Midbrain (tissue), 1 donor: ENCODE results near the gene LARGE1.

Source experiments
- DNase-seq: peaks from one replicate; lab custom pipeline; 2025; lab: John Stamatoyannopoulos, UW

The LARGE1 gene

GRCh38 chr22:33722816-33723215, 197.5 kb downstream of the LARGE1 start:
- DNase-seq = no peak

- DNase-seq = no peak
These were observed 200.0 kb downstream of the LARGE1 start for GRCh38 chr22:33720166-33720878.

GRCh38 chr22:33717694-33718396, 202.4 kb downstream of the LARGE1 start:
- DNase-seq = no peak

DNA sequence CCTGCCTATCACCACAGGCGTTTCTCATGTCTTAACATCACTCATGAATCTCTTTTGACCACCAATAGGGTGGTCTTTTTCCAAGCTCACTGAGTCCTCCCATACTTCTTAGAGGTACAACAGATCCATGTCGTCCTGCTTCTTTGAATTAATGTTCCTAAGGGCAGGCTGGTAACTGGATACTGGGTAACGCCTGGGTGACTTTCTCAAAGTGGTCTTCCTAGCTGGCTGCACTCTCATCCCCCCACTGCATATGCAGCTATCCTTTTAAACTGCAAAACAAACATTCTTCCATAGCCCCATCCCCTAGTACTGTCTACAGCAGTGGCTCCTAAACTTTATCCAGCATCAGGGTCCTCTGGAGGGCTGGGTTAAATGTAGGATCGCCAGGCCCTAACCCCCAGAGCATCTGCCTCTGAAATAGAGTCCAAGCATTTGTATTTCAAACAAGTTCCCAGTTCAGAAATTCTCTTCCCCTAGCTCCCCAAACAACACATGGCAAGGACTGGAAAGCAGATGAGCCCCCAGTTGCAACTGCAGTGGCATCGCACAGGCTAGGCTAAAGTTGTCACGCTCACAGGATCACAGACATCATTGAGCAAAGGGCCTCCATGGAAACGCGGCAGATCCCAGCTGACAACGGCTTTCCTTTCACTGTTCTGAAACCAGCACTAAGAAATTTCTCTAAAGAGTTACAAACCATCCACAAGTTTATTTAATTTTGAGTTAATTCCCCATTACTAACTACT, 204.9 kb downstream of the LARGE1 start:
- no peak for DNase-seq

- DNase-seq = no peak
These were observed 209.9 kb downstream of the LARGE1 start for GRCh38 chr22:33710326-33710725.

DNA sequence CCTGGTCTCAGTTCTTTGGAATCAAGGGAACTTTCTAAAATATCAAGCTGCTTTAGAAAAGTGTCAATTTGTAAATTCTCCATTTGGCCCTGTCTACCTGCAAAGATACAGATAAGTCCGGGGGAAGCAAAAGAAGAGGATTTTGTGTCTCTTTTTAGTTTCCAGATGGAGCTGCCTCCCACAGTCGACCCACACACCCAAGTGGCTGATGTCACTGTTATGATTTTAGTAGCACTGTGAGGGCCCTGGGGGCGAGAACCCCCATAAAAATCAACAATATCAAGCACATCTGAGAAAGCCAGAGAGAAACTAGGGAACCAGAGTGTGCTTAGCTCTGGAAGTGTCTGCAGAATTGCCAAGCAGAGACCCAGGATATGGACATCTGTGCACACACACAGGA, 212.7 kb downstream of the LARGE1 start:
- DNase-seq = no peak

DNA sequence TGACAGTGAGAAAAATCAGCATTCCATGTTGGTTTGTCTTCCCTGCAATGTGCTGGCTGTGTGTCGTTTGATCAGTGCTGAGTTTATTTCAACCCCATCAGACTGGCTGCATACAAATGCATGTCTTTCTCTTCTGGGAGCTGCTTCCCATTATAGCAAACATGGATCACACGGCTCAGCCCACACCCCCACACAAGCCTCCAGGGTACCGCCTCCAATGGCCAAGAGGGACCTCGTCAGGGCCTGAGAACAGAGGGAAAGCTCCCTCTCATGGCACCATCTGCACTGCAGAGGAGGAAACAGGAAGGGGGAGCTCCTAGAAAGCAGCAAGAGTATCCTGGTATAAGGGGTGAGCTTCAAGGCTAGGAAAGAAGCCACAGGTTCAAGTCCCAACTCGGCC, 214.2 kb downstream of the LARGE1 start:
- no peak for DNase-seq

GRCh38 chr22:33699176-33699575, 221.1 kb downstream of the LARGE1 start:
- DNase-seq = no peak

GRCh38 chr22:33697640-33698039, 222.6 kb downstream of the LARGE1 start:
- no peak for DNase-seq

GRCh38 chr22:33691057-33691630, 229.1 kb downstream of the LARGE1 start:
- no peak for DNase-seq

GRCh38 chr22:33688903-33689302, 231.4 kb downstream of the LARGE1 start:
- DNase-seq = no peak

GRCh38 chr22:33687464-33687863, 232.8 kb downstream of the LARGE1 start:
- DNase-seq = no peak

DNA sequence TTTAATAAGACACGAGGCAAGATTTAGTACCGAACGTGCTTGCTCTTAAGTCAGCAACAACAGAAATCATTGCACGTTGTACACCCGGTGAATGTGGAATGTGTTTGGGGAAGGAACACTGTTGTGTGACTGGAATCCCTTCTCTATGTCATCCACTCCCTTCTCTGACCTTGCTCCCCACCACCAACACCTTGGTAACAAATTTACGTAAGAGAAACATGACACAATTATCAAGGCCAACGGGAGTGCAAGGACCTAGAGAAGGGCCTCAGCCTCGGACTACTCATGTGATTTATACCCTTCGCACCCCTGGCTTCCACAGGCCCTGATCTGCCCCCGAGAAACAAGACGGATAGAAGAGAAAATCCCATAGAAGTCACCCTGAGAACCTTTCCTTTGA, 236.2 kb downstream of the LARGE1 start:
- DNase-seq = no peak

DNA sequence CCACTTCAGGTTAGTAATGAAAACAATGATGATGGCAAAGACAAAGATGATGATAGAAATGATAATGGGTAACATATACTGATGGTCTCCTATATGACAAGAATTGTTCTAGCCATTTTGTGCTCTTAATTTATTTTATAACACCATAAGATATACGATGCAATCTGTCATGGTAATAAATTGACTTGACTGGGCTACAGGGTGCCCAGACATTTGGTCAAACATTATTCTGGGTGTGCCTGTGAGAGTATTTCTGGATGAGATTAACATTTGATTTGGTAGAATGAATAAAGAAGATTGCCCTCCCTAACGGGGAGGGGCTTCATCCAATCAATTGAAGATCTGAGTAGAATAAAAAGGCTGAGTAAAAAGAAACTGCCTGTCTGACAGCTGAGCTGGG, 237.3 kb downstream of the LARGE1 start:
- DNase-seq = no peak

GRCh38 chr22:33680632-33681031, 239.6 kb downstream of the LARGE1 start:
- DNase-seq = no peak

DNA sequence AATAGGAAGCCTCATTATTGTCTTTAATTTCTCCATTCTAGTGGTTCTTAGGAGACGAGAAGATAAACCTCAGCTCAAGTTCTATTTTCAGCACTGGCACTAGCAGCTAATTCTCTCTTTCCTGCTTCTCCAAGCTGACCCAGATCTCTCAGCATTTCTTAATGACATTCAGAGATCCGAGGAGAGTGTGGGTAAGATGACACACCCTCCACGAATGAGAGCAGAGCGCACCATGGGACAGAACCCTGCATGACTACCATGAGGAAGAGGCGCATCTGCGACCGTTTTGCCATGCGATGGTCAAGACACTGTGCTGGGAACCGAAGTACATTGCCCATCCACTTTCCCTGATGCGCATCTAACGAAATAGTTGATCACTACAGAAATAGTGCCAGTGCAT, 241.8 kb downstream of the LARGE1 start:
- no peak for DNase-seq

GRCh38 chr22:33677536-33677935, 242.7 kb downstream of the LARGE1 start:
- DNase-seq = no peak

DNA sequence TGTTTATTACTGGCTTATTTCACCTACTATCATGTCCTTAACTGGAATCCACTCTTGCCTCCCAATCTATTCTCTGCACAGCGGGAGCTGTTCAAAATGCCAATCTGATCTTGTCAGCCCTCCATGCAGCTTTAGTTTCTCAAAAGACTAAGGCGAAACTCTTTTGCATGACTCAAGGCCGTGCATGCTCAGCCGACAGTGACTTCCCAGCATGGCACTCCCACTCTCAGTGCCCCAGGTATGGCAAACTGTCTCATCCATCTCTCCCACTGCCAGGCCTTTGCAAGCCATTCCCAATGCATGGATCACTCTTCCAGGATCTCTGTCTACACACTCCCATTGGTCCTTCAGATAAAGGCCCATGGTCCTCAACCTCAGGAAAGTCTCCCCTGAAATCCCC, 245.9 kb downstream of the LARGE1 start:
- no peak for DNase-seq

DNA sequence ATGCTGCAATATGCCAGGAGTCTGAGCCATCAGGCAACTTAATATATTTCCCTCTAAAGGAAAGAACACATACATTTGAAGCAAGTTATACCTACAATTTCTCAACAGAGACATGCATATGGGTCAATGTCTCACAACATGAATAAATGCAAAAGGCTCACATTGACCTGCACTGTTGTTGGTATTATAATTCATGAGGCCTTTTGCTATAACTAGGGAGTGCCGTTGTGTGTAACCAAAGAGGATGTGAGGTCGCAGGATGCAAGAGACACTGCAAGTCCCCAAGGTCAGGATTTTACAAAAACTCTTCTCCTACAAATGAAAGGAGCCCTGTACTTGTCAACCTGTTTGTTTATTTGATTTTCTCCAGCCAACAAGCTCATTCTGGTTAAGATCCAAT, 250.5 kb downstream of the LARGE1 start:
- DNase-seq = no peak

DNA sequence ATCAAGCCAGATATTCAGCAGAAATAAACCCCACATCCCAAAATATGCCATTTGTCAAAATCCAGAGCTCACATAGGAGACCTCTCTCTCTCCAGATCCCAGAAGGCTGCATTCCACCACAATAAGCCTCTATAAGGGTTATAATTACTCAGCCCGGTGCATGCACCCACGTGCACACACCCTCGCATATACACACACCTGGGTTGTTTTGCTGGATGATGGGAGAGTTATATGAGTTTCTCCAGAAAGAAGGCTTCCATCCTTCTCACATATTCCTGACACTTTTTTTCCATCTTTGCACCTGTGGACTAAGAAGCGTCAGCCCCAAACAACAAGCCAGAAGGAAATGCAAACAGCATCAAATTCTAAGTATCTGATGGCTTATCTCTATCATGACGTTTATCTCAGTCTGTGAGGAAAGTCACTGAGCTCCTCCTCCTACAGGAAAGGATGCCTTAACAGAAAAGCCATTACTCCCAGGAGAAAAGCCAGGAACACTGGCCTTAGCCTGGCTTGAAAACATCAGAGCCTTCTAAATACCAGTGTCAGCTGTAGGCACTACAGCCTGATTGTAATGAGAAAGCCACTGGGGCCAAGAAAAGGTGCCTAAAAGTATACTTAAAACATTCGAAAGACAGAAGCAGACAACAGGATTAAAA, 253.2 kb downstream of the LARGE1 start:
- DNase-seq = no peak

- DNase-seq = no peak
These were observed 253.9 kb downstream of the LARGE1 start for GRCh38 chr22:33666279-33666960.

DNA sequence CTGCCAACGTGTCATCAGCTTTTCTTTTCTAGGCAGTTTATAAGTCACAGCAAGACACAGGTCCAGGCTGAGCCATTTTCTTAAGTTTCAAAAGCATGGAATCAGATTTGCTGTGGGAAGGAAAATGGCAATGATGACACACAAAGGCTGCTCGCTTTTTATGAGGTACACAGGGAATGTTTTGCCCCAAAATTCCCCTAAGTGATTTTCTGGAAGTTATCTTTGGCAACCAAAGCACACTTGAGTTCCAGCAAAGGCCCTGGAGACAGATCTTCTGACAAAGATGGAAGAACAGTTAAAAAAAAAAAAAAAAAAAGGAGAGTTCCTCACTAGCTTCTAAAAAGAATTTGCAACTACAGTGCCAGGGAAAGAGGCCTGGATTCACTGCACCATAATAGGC, 260.8 kb downstream of the LARGE1 start:
- DNase-seq = no peak
